IMR-90 (cell line): Measurements from ENCODE around the gene ASB1. TPM values are rescaled to one million over a fixed set of nuclear protein-coding genes. Genes with fewer than 3 reads are reported as not detected.

Source experiments
- ATAC-seq: fragments of 200-7000 bp; cut with Tn5 transposase; 2 replicates; pipeline ENCODE4 v1.9.1; 2020; ENCODE audit warnings: low read depth, mild to moderate bottlenecking, moderate library complexity
- BruUV-seq: library from RNA; stranded (reverse); fragments of 400-500 nt; replicated peaks from 2 replicates; lab custom pipeline; 2021; lab: Mats Ljungman, UMichigan
- CTCF ChIA-PET: fragments of 300-600 bp; formaldehyde crosslinking; extraction: SDS; loops from one replicate; lab custom pipeline; 2021; ENCODE audit warnings: antibody characterized with exemption; lab: Yijun Ruan, JAX
- POLR2A ChIA-PET: fragments of 300-600 bp; sonication (Branson Sonifier 250); formaldehyde crosslinking; loops from one replicate; lab custom pipeline; 2022; ENCODE audit warnings: antibody characterized with exemption; ENCODE audit not compliant: unreplicated experiment; lab: Charles Lee
- DNase-seq: peaks from one replicate; pipeline ENCODE4 v3.0.0; 2013
- H2AFZ ChIP-seq: replicated peaks from 2 replicates; pipeline ENCODE3; 2013; ENCODE audit warnings: low read length, mild to moderate bottlenecking; ENCODE audit not compliant: poor library complexity
- H2AK5ac ChIP-seq: 2 replicates; pipeline ENCODE4 v1.6.1; 2013; ENCODE audit warnings: low read depth, low read length, inconsistent platforms
- H2AK9ac ChIP-seq: replicated peaks from 2 replicates; pipeline ENCODE3; 2013; ENCODE audit warnings: mild to moderate bottlenecking, low read depth, low read length, moderate library complexity; ENCODE audit not compliant: poor library complexity
- H2BK120ac ChIP-seq: 2 replicates; pipeline ENCODE4 v1.6.1; 2013; ENCODE audit warnings: low read depth, low read length, inconsistent platforms
- H2BK15ac ChIP-seq: 3 replicates; pipeline ENCODE4 v1.6.1; 2013; ENCODE audit warnings: low read depth, low read length, inconsistent platforms
- H2BK20ac ChIP-seq: 2 replicates; pipeline ENCODE4 v1.6.1; 2013; ENCODE audit warnings: low read depth, mild to moderate bottlenecking, inconsistent platforms, low read length, moderate library complexity
- H2BK5ac ChIP-seq: 2 replicates; pipeline ENCODE4 v1.6.1; 2013; ENCODE audit warnings: mild to moderate bottlenecking, low read depth, low read length, inconsistent platforms; ENCODE audit not compliant: poor library complexity, severe bottlenecking
- H3K14ac ChIP-seq: replicated peaks from 2 replicates; pipeline ENCODE4 v1.6.1; 2013; ENCODE audit warnings: low read depth, low read length, inconsistent platforms
- H3K18ac ChIP-seq: 2 replicates; pipeline ENCODE4 v1.6.1; 2013; ENCODE audit warnings: low read depth, low read length, control low read depth
- H3K23ac ChIP-seq: 2 replicates; pipeline ENCODE4 v1.6.1; 2013; ENCODE audit warnings: low read depth, low read length, inconsistent platforms
- H3K27ac ChIP-seq: 2 replicates; pipeline ENCODE4 v1.5.1; 2013; ENCODE audit warnings: mild to moderate bottlenecking, control low read depth, low read length; ENCODE audit not compliant: insufficient read depth
- H3K27me3 ChIP-seq: 2 replicates; pipeline ENCODE4 v1.6.1; 2013; ENCODE audit warnings: low read length; ENCODE audit not compliant: control insufficient read depth, insufficient read depth
- H3K36me3 ChIP-seq: 2 replicates; pipeline ENCODE4 v1.6.1; 2013; ENCODE audit warnings: low read length, mixed read lengths; ENCODE audit not compliant: control insufficient read depth, insufficient read depth
- H3K4ac ChIP-seq: 2 replicates; pipeline ENCODE4 v1.6.1; 2013; ENCODE audit warnings: low read depth, low read length, inconsistent platforms
- H3K4me1 ChIP-seq: 2 replicates; pipeline ENCODE4 v1.6.1; 2013; ENCODE audit warnings: low read length, mixed read lengths; ENCODE audit not compliant: control insufficient read depth, insufficient read depth
- H3K4me2 ChIP-seq: 2 replicates; pipeline ENCODE4 v1.6.1; 2013; ENCODE audit warnings: low read depth, mild to moderate bottlenecking, control low read depth, low read length, moderate library complexity
- H3K4me3 ChIP-seq: 2 replicates; pipeline ENCODE4 v1.5.1; 2013; ENCODE audit warnings: low read depth, mild to moderate bottlenecking, control low read depth, low read length, moderate library complexity; ENCODE audit not compliant: insufficient read depth
- H3K56ac ChIP-seq: 2 replicates; pipeline ENCODE4 v1.6.1; 2013; ENCODE audit warnings: low read length, inconsistent platforms; ENCODE audit not compliant: insufficient read depth; ENCODE audit errors: extremely low read depth
- H3K79me1 ChIP-seq, 2 experiments: 2 replicates each; pipeline ENCODE4 v1.6.1; 2013; ENCODE audit warnings: low read length in 2 of 2, inconsistent platforms in 1 of 2, low read depth in 1 of 2
- H3K9ac ChIP-seq: 2 replicates; pipeline ENCODE4 v1.6.1; 2013; ENCODE audit warnings: low read depth, low read length, control low read depth
- H3K9me1 ChIP-seq: 2 replicates; pipeline ENCODE4 v1.6.1; 2013; ENCODE audit warnings: low read length, inconsistent platforms; ENCODE audit not compliant: insufficient read depth
- H3K9me3 ChIP-seq: 2 replicates; pipeline ENCODE4 v1.6.1; 2013; ENCODE audit warnings: low read length; ENCODE audit not compliant: control insufficient read depth, insufficient read depth
- H4K20me1 ChIP-seq: 2 replicates; pipeline ENCODE4 v1.6.1; 2013; ENCODE audit warnings: low read length, inconsistent platforms; ENCODE audit not compliant: insufficient read depth
- H4K5ac ChIP-seq: 2 replicates; pipeline ENCODE4 v1.6.1; 2013; ENCODE audit warnings: mild to moderate bottlenecking, low read depth, low read length, control low read depth
- H4K8ac ChIP-seq, 2 experiments: 2 replicates each; pipeline ENCODE4 v1.6.1; 2013; ENCODE audit warnings: low read depth in 2 of 2, low read length in 2 of 2, control low read depth in 1 of 2, inconsistent platforms in 1 of 2
- H4K91ac ChIP-seq: 2 replicates; pipeline ENCODE4 v1.6.1; 2013; ENCODE audit warnings: low read depth, low read length, inconsistent platforms; ENCODE audit not compliant: insufficient read depth
- BHLHE40 ChIP-seq: fragments of 150-350 bp; IDR thresholded peaks from 2 replicates; pipeline ENCODE4 v1.6.1; 2016; ENCODE audit warnings: mild to moderate bottlenecking, low read depth, low read length
- ELK1 ChIP-seq: fragments of 150-350 bp; IDR thresholded peaks from 2 replicates; pipeline ENCODE4 v1.6.1; 2016; ENCODE audit warnings: low read depth, mild to moderate bottlenecking, low read length, moderate library complexity, borderline replicate concordance
- MAZ ChIP-seq: IDR thresholded peaks from 2 replicates; pipeline ENCODE4 v1.6.1; 2012; ENCODE audit warnings: low read depth, mild to moderate bottlenecking, low read length, improper control_type of control experiment, moderate library complexity, borderline replicate concordance
- MXI1 ChIP-seq: IDR thresholded peaks from 2 replicates; pipeline ENCODE4 v1.6.1; 2012; ENCODE audit warnings: low read depth, mild to moderate bottlenecking, low read length, moderate library complexity, borderline replicate concordance
- RFX5 ChIP-seq: IDR thresholded peaks from 2 replicates; pipeline ENCODE4 v1.8.0; 2012; ENCODE audit warnings: low read depth, mild to moderate bottlenecking, low read length, moderate library complexity
- USF2 ChIP-seq: fragments of 150-350 bp; IDR thresholded peaks from 2 replicates; pipeline ENCODE4 v1.6.1; 2017; ENCODE audit warnings: mild to moderate bottlenecking, antibody characterized with exemption, low read length, low read depth
- whole genome bisulfite sequencing, 2 experiments: methylation state at CpG; one replicate each; pipeline versions ENCODE4 v1.1.5 to v1.1.7; 2013; ENCODE audit warnings: missing lambda C conversion rate in 2 of 2; ENCODE audit not compliant: insufficient read length in 1 of 2; ENCODE audit errors: extremely low coverage in 2 of 2; 5-methylcytosine and 5-hydroxymethylcytosine counted together
- dilution Hi-C: fragments of 300-500 bp; cut with HindIII; formaldehyde crosslinking; loops from one replicate; pipeline ENCODE4 v1.14.3; 2018; ENCODE audit warnings: low sequenced_read_pairs; ENCODE audit not compliant: unreplicated experiment
- in situ Hi-C: fragments of 300-500 bp; cut with MboI; formaldehyde crosslinking; loops from 3 replicates; pipeline ENCODE4 v1.14.3; 2019; ENCODE audit warnings: low sequenced_read_pairs, inconsistent platforms, mixed read lengths
- intact Hi-C: fragments of 100-400 bp; cut with micrococcal nuclease; formaldehyde crosslinking; loops from 2 replicates; pipeline ENCODE4 v1.10.0; 2022
- polyA plus RNA-seq, 3 experiments: library from polyadenylated mRNA; depleted of rRNA; stranded (reverse); fragments of >200 nt; gene quantifications; 2 replicates each; pipeline ENCODE4 v1.2.3, GENCODE V29; 2012; ENCODE audit warnings: low replicate concordance in 1 of 3
- total RNA-seq: library from RNA; depleted of rRNA; stranded (reverse); fragments of >200 nt; gene quantifications from 2 replicates; pipeline ENCODE4 v1.2.3, GENCODE V29; 2012

ASB1 gene
- total and polyA plus RNA-seq, 2 of the 4 experiments (the other 2 are of a cell fraction) = 23.5 to 37.3 TPM

- Histone ChIP-seq H4K91ac (no peak overlapping the region), H4K20me1 (no peaks in the 10 kb centered on the region), H2BK120ac (no peak overlapping the region), H2AFZ (no peak overlapping the region), H3K27me3 (no peaks in the 10 kb centered on the region), H3K4ac (no peak overlapping the region), H3K4me1 (no peaks in the 10 kb centered on the region), H3K9me3 (no peaks in the 10 kb centered on the region), H3K23ac (no peak overlapping the region), H3K9me1 (peaks cover 3% of the 10 kb centered on the region; the same call in 1 of the 2 replicates), H2BK20ac (no peak overlapping the region), H3K14ac (no peak overlapping the region), H3K4me3 (no peak overlapping the region), H3K4me2 (no peak overlapping the region), H2AK5ac (no peak overlapping the region), H4K8ac (no peak overlapping the region), H3K36me3 (peaks cover 5% of the 10 kb centered on the region; the same call in 1 of the 2 replicates), H4K5ac (no peak overlapping the region), H2AK9ac (no peak overlapping the region), H3K9ac (no peak overlapping the region), H3K79me1 (no peaks in the 10 kb centered on the region), H3K18ac (no peak overlapping the region), H2BK5ac (no peak overlapping the region), H3K56ac (no peak overlapping the region), H2BK15ac (no peak overlapping the region), H3K27ac (no peak overlapping the region)
- POLR2A ChIA-PET = no interaction called here
- dilution Hi-C loops = no loop called here
- TF ChIP-seq RFX5 = no peak
- no peak for TF ChIP-seq ELK1
- no peak for TF ChIP-seq MXI1
- TF ChIP-seq BHLHE40 = no peak
- TF ChIP-seq MAZ = no peak
- TF ChIP-seq USF2 = no peak
- CTCF ChIA-PET = no interaction called here
- ATAC-seq (no peak), DNase-seq (no peak)
- no CpG with 5 or more reads among the region's 8 CpGs for whole genome bisulfite sequencing, 2 experiments
- BruUV-seq = no TSS peak
- in situ Hi-C loops = no loop called here
- intact Hi-C loops = no loop called here
Measured at GRCh38 chr2:238406998-238407285, 19.8 kb upstream of the ASB1 start.
